GM18508 (cell line): ENCODE measurements around the gene RBBP4.
"Not testable (repeated sequence)": the region's sequence is repeated elsewhere in the genome, so short reads cannot be mapped to it uniquely, and the experiment has no call there.

ENCODE experiments used
- ATAC-seq: cut with Tn5 transposase; IDR thresholded peaks from one replicate; pipeline ENCODE4 v1.9.1; 2021; ENCODE audit warnings: moderate number of reproducible peaks; ENCODE audit not compliant: insufficient read depth, unreplicated experiment

RBBP4 gene

DNA sequence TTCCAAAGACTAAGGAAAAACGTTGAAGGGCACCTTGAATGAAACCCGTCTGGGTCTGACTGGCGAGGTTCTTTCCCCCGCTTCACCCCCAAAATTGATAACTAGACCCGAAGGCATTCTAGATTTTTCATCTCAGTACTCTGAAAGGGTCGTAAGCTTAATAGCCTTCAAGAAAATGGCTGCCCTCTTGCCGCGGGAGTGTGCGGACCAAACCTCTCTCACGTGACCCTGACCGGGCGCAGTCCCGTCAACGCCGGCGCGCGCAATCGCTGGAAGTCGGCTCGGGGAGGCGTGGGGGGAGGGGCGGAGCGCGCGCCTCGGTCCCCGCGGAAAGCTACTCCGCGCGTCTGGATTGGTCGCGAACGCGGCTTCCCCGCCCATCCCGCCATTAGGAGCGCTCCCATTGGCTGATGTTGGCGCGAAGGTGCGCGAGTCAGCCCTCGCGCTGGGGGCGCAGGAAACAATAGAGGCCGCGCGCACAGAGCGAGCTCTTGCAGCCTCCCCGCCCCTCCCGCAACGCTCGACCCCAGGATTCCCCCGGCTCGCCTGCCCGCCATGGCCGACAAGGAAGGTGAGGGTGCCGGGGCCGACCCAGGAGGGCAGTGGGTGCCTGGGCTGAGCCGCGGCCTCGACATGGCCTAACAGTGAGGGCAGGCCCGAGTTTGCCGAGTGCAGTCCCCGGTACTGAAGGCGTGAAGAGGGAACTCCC lies at the start of gene RBBP4:
Gene RBBP4, plus strand, starts transcription at position 457 of the 709 bp plus-strand sequence. Its CDS starts 99 bp downstream, at position 556.
- ATAC-seq: peak; percentile 56

DNA sequence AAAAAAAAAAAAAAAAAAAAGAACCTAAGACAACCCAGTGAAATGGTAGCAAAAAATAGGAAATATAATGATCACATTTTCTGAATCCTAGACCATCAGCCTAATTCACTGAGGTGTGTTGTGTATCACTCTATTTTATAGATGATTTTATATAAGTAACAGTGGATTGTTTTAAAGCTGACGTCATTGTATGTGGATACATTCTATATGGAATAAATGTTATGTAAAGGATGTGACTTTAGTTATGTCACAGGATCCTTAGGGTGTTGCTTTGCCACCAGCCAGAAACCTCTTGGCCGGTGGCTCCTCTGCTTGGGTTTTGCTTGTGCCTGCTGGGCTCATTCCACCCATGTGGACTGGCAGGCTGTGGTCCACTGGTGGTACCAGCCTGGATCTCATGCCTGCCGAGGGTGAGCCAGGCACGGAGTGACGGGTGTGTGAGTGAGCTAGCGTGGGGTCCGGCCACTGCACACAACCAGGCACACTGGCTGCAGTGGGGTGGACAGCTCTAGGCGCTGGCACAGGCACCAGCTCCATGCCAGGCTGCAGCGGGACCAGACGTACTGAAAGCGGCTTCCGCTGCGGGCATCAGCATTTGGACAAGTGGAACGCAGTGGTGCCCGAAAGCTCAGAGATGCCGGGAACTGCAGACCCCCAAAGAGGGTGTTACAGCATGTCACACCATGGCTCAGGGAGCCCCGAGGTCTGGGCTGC lies 45.1 kb upstream of the RBBP4 start:
- ATAC-seq: no peak

DNA sequence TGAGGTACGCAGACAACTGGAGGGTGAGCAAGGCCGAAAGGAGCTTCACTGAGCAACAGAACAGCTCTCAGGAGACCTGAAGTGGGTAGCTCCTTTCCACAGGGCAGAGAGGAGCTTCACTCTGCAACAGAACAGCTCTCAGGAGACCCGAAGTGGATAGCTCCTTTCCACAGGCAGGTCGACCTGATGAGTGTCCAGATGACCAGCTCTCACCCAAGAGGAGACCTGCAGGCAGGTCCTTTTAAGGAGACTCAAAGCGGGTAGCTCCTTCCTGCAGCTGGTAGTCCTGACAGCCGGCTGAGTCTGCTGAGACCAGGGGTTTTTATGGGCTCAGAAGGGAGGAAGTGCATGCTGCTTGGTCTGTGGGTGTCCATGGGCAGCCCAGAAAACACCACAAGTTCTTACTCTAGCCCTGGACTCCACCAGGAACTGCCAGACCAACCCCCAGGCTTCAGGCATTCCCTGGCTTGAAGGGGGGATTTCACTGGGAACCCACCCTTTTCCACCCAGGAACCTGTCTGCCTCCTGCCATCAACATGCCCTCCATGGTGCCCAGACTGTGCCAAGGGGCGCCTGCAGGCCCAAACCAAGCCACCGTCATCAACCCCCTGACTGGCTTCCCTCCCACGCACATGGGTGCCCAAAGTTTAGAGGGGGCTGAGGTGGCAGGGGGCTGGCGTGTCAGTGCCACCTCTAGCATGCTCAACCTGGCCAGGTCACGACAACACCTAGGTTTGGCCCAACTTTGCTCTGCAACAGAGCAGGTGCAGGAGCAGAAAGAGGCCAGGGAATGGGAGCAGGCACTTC lies 44.2 kb upstream of the RBBP4 start:
- ATAC-seq: no peak

DNA sequence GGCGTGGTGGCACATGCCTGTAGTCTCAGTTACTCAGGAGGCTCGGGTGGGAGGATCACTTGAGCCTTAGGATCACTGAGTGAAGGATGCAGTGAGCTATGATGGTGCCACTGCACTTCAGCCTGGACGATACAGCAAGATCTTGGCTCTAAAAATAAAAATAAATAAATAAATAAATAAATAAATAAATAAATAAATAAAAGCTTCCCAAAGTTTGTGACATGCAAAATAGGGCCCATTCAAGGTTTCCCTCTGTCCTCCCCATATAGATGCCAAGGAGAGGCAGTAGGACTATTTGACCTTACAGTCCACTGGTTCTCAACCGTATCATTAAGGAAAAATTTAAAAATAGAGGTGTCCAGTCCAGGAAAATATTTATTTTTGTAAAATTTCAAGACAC lies 41.8 kb upstream of the RBBP4 start:
- ATAC-seq: no peak

DNA sequence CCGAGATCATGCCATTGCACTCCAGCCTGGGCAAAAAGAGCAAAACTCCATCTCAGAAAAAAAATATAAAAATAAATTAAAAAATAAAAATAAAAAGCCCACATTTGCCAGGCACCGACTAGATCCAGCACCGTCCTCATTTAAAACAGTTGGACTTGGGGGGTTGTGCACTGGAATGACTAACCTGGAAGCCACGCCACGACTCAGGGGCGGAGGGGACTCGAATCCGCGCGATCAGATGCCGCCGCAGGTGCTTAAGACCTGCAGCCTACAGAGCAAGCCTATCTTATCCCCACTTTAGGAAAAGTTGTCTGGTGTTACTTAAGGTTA lies 39.2 kb upstream of the RBBP4 start:
- ATAC-seq: no peak

DNA sequence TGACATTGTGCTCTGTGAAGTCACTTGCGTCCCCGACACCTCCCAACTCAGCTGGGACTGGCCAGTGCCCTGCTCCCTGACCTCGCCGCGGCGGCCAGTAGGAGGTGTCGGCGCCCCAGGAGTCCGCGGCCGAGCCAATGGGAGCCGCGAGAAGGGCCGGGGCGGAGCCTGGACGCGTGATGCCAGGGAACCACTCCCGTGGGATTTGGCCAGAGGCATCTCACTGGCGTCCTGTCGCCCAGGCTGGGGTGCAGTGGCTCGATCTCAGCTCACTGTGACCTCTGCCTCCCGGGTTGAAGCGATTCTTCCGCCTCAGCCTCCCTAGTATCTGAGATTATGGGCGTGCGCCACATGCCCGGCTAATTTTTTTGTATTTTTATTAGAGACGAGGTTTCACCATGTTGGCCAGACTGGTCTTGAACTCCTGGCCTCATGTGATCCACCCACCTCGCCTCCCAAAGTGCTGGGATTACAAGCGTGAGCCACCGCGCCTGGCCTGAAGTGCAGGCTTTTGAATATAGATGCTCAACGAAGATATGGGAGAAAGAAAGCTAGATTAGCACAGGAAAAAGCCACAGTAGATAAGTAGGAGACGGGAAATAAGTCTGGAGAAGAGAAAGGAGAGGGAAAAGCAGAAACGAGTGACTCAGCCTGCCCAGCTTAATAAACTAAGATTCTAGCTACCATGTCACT lies 38.7 kb upstream of the RBBP4 start:
- ATAC-seq: no peak

DNA sequence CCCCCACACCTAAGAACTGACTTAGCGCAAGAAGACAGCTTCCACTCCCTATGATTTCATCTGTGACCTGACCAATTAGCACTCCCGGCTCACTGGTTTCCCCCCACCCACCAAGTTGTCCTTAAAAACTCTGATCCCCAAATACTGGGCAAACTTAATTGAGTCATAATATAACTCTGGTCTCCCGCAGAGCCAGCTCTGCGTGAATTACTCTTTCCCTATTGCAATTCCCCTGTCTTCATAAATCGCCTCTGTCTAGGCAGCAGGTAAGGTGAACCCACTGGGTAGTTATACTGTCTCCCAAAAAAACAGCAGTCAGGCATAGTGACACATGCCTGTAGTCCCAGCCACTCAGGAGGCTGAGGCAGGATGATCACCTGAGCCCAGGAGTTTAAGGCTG lies 37.5 kb upstream of the RBBP4 start:
- ATAC-seq: no peak

DNA sequence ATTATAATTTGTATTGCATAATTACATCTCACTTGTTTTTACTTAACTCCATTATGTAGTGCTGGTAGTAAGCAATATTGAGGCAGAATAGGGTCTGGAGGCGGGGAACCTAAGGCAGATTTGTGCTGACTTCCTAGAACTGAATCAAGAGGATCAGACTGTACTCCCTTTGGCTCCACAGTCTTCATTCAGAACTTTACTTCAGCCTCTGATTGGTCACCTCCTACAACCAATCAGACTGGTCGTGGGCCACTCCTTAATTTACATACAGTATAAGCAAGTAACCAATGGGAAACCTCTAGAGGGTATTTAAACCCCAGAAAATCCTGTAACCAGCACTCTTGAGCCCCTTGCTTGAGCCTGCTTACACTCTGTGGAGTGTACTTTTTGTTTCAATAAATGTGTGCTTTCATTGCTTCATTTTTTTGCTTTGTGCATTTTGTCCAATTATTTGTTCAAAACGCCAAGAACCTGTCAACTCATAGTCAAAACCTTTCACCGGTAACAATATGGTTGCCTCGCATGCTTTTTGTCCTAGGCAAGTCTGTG lies 32.3 kb upstream of the RBBP4 start:
- ATAC-seq: no peak

DNA sequence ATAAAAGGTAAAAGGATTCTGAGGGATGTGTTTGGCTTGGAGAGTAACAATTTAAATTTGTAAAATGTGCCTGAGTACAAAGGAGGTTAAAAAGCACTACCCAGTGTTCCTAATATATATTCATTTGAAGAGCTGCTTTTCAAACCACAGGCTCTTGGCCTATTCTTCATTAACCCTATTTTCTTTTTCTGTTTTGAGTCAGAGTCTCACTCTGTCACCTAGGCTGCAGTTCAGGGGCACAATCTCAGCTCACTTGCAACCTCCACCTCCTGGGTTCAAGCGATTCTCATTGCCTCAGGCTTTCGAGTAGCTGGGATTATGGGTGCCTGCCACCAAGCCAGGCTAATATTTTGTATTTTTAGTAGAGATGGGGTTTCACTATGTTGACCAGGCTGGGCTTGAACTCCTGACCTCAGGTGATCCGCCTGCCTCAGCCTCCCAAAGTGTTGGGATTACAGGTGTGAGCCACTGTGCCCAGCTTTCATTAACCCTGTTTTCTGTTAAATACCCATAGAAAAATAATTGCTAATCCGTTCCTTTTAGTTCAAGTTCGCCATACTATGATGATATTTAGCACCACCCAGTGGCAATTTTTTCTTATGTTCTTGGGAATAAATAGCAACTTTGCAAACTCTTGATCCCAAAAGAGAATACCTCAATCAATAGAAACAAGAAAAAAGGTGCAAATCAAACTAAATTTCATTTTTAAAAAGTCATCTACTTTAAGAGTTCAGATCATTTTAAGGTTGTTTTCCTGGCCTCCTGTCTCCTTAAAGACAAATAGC lies 31.1 kb upstream of the RBBP4 start:
- no peak for ATAC-seq

DNA sequence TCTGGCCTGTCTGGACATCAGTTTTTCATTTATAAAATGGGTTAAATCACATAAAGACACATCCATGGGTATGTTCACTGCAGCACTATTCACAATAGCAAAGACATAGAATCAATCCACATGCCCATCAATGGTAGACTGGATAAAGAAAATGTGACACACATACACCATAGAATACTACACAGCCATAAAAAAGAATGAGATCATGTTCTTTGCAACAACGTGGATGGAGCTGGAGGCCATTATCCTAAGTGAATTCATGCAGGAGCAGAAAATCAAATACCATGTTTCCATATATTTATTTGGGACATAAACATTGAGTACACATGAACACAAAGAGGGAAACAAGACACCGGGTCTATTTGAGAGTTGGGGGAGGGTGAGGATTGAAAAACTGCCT lies 28.8 kb upstream of the RBBP4 start:
- no peak for ATAC-seq

DNA sequence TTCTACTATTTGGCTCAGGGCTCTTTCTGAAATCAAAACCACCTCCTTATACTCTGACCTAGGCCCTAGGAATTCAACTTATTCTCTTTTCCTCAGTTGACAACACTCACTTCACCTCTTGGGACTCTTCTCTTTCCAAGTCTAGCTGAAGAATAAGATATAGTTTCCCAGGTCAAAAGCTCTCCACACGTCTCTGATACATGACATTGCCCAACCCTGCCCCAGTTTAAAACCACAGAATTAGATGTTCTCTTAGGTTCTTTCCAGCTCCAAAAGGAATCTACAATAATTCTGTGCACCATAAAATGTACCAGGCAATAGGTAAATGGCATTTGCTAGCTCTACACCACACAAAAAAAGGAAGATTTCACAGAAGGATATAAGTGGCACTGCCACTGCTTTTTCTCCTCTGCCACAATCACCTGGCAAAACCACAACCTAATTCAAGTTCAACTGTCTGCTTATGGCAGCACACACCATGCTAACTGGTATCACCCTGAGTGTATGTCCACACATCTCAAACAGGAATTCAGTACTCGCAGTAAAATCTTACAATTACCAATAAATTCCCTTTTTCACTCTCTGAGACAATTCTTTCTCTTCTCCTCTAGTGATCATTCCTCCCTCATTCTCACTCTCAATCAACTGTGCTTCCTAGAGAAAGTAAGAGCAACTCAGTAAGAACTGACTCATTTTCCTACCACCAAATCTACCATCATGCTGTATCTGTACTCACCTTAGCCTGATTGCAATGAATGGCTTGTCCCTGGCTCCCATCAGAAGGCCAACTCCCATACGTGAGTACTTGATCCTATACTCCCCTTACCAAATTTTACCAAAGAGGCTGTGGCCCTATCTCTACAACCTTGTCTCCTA lies 28.0 kb upstream of the RBBP4 start:
- ATAC-seq: no peak

DNA sequence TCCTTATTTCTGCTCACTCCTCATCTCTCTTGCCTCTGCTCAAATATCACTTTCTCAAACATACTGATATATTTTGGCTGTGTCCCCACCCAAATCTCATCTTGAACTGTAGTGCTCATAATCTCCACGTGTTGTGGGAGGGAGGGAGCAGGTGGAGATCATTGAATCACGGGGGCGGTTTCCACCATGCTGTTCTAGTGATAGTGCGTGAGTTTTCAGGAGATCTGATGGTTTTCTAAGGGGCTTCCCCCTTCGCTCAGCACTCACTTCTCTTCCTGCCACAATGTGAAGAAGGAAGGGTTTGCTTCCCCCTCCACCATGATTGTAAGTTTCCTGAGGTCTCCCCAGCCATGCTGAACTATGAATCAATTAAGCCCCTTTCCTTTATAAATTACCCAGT lies 27.2 kb upstream of the RBBP4 start:
- ATAC-seq: no peak

DNA sequence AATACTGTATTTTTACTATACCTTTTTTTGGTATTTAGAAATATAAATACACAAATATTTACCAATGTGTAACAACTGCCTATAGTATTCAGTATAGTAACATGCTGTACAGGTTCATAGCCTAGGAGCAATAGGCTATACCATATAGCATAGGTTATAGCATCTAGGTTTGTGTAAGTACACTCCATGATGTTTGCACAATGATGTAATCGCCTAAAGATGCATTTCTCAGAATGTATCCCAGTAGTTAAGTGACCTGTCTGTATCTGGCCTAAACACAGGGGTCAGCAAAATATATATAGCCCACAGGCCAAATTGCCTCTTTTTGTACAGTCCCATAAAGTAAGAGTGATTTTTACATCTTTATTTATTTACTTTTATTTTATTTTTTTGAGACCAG lies 24.8 kb upstream of the RBBP4 start:
- ATAC-seq: no peak

DNA sequence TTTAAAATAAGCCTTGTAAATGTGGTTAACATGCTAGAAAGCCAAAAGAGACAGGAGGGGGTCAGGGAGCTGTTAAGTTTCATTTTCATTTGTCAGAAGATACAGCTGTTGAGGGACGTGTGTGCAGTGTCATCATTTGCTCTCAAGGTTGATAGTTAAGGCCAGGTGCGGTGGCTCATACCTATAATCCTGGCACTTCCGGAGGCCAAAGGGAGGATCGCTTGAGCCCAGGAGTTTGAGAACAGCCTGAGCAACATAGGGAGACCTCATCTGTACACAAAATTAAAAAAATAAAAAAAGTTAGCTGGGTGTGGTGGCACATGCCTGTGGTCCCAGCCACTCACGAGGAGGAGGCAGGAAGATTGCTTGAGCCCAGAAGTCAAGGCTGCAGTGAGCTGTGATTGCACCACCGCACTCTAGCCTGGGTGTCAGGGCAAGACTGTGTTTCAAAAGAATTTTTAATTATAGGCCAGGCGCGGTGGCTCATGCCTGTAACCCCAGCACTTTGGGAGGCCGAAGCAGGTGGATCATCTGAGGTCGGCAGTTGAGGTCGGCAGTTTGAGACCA lies 23.3 kb upstream of the RBBP4 start:
- ATAC-seq: no peak

DNA sequence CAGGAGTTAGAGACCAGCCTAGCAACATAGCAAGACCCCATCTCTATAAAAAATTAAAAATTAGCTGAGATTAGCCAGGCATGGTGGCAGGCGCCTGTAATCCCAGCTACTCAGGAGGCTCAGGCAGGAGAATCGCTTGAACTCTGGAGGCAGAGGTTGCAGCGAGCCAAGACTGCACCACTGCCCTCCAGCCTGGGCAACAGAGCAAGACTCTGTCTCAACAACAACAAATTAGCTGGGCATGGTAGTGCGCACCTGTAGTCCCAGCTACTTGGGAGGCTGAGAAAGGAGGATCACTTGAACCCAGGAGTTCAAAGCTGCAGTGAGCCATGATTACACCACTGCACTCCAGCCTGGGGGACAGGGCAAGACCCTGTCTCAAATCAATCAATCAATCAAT lies 20.8 kb upstream of the RBBP4 start:
- ATAC-seq: not testable (repeated sequence)

DNA sequence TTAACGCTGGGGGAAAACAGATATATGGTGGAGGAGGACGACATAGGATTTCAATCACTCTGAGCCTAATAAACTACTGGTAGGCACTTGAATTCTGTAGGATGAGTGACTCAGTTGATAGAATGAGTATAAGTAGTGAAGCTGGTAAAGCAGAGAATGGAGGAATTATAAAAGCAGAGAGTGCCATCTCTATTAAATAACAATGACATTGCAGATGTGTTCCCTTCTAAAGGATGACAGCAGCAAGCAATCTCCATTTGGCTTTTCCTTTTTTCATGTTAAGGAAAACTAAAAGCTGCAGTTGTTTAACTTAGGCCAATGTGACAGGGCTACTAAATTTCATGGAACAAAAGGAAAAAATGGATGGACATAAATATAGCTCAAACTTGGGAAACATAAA lies 18.2 kb upstream of the RBBP4 start:
- ATAC-seq: no peak

DNA sequence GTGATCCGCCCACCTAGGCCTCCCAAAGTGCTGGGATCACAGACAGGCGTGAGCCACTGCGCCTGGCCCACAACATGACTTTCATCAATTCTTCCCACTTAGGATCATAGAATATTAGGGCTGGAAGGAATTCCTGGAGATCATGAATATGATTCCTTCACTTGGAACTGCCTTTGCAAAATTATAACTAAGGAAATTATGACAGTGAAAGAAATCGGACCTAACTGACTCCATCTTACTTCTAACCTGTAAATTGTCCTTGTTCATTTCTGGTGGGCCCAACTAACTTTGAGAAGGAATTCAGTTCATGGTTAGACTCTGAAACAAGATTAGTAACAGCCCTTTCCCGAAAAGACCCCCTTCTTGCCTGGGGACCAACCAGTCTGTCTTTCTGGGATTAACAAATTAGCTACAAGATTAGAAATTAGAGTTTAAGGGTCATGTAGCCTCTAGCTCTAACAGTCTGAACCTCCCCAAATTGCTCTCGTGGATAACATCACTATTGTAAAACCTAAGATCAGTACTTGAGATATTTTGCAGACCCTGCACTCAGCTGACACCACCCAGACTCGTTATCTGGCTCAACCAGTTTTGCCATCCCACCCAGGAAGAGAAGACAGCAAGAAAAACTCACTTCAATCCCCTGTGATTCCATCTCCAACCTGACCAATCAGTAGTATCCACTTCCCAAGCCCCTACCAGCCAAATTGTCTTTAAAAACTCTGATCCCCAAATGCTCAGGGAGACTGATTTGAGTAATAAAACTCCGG lies 15.3 kb upstream of the RBBP4 start:
- ATAC-seq: no peak
